ENCODE results near the gene NEAT1.
"Not testable (repeated sequence)": the region's sequence is repeated elsewhere in the genome, so short reads cannot be mapped to it uniquely, and the experiment has no call there.

The NEAT1 gene

GRCh38 chr11:65404638-65405339, 17.8 kb upstream of the NEAT1 start:
- DNase-seq (ENCODE audit: extremely low read depth in 1 of 2, low read depth in 1 of 2) = no peak

- DNase-seq (ENCODE audit: extremely low read depth in 1 of 2, low read depth in 1 of 2) = no peak
Measured at GRCh38 chr11:65410936-65411680, 11.5 kb upstream of the NEAT1 start.

- no peak for DNase-seq (ENCODE audit: extremely low read depth in 1 of 2, low read depth in 1 of 2)
Measured at GRCh38 chr11:65411681-65412070, 10.9 kb upstream of the NEAT1 start.

- DNase-seq (ENCODE audit: extremely low read depth in 1 of 2, low read depth in 1 of 2) = no peak
Measured at GRCh38 chr11:65412271-65413076, 10.1 kb upstream of the NEAT1 start.

- DNase-seq (ENCODE audit: extremely low read depth in 1 of 2, low read depth in 1 of 2) = not testable (repeated sequence)
Measured at GRCh38 chr11:65413077-65413664, 9.4 kb upstream of the NEAT1 start.

- DNase-seq (ENCODE audit: extremely low read depth in 1 of 2, low read depth in 1 of 2) = no peak
Measured at GRCh38 chr11:65414776-65415498, 7.7 kb upstream of the NEAT1 start.

- DNase-seq (ENCODE audit: extremely low read depth in 1 of 2, low read depth in 1 of 2) = no peak
Measured at GRCh38 chr11:65415499-65416340, 6.9 kb upstream of the NEAT1 start.

- peak; percentile 85 to 87 for DNase-seq (ENCODE audit: extremely low read depth in 1 of 2, low read depth in 1 of 2)
Measured at GRCh38 chr11:65416341-65416824, 6.2 kb upstream of the NEAT1 start.

- DNase-seq (ENCODE audit: extremely low read depth in 1 of 2, low read depth in 1 of 2) = no peak
Measured at GRCh38 chr11:65416841-65417701, 5.5 kb upstream of the NEAT1 start.

GRCh38 chr11:65417702-65418430, 4.7 kb upstream of the NEAT1 start:
- no peak for DNase-seq (ENCODE audit: extremely low read depth in 1 of 2, low read depth in 1 of 2)

GRCh38 chr11:65418431-65418680, 4.2 kb upstream of the NEAT1 start:
- DNase-seq (ENCODE audit: extremely low read depth in 1 of 2, low read depth in 1 of 2) = no peak

- peak in 1 of 2 donors; percentile 65 for DNase-seq (ENCODE audit: extremely low read depth in 1 of 2, low read depth in 1 of 2)
Measured at GRCh38 chr11:65418681-65419459, 3.7 kb upstream of the NEAT1 start.

GRCh38 chr11:65419460-65419771, 3.2 kb upstream of the NEAT1 start:
- no peak for DNase-seq (ENCODE audit: extremely low read depth in 1 of 2, low read depth in 1 of 2)

- no peak for DNase-seq (ENCODE audit: extremely low read depth in 1 of 2, low read depth in 1 of 2)
Measured at GRCh38 chr11:65419772-65420481, 2.7 kb upstream of the NEAT1 start.

- no peak for DNase-seq (ENCODE audit: extremely low read depth in 1 of 2, low read depth in 1 of 2)
Measured at GRCh38 chr11:65420506-65420905, 2.1 kb upstream of the NEAT1 start.

GRCh38 chr11:65420979-65421793, 1.4 kb upstream of the NEAT1 start:
- peak; percentile 71 to 87 for DNase-seq (ENCODE audit: extremely low read depth in 1 of 2, low read depth in 1 of 2)

Measured in activated CD8-positive, alpha-beta memory T cell treated with anti-CD3 and anti-CD28 coated beads for 1 hour (primary cell).